HG03558 (cell line): ENCODE results near the gene CACUL1.
"Not testable (repeated sequence)": the region's sequence is repeated elsewhere in the genome, so short reads cannot be mapped to it uniquely, and the experiment has no call there.

Experiments
- ATAC-seq: cut with Tn5 transposase; IDR thresholded peaks from one replicate; pipeline ENCODE4 v1.9.1; 2021; ENCODE audit warnings: moderate number of reproducible peaks; ENCODE audit not compliant: unreplicated experiment; ENCODE audit errors: extremely low read depth

Gene CACUL1

DNA sequence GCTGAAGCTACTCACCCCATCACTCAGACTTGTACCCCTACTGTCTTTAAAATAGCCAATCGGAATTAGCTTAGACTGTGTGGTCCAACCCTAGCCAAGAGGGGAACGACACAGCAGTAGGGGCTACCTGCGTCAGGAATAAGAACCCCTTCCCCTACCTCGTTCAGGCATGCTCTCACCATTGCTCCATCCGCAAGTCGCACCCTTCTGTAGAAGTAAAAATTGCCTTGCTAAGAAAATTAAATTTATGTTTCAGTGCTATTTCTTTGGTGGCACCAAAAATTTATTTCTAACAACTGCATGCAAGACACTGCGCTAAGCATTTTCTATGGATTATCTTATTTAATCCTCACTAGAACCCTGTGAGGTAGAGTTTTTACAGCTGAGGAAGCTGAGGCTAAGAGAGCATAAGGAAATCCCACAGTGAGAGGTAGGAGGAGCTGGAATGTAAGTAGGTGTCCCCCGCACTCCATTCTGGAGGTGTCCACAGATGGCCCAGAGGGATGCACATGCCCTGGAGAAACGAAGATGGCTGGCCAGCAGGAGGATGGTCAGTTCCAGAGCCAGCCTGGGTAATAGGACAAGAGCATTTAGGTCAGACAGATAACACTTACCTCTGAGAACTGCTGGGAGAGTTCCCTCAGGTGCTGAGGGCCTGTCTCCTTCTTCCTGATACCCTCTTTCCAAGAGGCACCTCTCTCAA lies 15.3 kb upstream of the CACUL1 start:
- ATAC-seq = no peak

DNA sequence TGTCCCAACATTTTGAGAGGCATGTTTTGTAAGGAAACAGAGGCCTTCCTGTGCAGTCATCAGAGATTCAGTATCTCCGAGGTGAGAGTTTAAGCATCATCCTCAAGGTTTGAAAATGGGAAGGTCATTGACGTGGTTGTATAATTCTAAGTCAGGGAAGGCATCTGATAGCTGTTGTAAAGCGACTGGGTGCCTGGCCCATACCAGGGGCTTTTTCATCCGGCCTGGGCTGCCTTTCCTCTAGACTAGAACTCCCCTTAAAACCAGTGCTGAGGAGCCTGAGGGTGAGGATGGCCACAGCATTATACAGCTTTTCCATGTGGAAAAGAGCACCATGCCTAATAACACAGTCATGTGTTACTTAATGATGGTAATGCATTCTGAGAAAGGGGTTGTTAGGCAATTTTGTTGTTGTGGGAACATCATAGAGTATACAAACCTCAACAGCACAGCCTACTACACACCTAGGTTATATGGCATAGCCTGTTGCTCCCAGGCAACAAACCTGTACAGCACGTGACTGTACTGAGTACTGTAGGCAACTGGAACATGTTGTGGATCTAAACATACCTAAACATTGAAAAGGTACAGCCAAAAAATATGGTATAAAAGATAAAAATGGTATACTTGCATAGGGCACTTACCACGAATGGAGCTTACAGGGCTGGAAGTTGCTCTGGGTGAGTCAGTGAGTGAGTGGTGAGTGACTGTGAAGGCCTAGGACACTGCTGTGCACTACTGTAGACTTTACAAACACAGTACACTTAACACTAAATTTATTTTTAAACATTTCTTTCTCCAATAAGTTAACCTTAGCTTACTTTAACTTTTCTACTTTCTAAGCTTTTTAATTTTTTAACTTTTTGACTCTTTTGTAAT lies 13.5 kb upstream of the CACUL1 start:
- ATAC-seq = no peak

DNA sequence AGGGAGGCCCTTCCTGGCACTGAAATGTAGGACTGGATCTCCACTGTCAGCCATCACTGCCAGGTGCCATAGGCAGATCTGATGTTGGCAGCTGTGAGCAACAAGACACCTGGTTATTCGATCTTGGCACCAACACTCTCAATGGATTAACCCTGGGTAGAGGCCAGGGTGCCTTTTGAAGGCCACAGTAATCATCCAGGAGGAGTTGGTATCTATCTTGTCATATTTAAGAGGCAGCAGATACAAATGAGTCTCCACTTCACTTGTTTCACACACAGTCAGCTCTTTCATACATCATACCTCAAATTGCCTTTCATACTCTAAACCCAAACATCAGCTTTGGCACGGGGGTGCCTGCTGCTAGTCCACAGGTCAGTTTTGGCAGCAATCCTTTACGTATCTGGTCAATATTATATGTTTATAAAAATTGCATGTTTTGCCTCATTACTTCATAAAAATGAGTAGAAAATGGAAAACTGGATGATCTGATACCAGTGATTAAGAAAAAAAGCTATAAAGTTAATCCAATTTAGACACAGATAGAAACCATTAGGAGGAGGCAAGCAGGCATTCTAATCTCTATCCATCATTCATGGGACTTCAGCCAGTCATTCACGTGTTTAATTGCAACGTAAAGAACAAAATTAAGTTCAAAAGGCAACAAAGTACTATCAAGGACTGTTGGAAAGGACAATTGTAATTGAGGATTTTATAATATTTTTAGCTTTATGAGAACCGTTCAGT lies 12.7 kb upstream of the CACUL1 start:
- ATAC-seq = no peak

DNA sequence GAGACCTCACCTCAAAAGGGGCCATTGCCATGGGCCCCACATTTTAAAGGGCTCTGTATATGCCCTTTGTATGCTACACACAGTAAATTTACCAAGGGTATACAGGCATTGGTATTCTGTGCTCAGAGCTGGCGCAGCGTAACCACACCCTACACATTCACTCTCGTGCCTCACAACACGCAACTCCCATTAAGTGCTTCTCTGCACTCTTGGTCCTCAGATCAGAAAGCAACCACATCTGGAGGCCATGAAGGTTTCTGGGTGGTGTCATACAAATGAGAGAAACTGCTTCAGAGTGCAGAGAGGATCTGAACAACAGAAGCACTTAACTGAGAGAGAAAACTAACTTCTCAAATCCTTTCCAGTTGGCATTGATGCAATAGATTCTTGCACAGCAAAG lies 9.4 kb upstream of the CACUL1 start:
- ATAC-seq = no peak

DNA sequence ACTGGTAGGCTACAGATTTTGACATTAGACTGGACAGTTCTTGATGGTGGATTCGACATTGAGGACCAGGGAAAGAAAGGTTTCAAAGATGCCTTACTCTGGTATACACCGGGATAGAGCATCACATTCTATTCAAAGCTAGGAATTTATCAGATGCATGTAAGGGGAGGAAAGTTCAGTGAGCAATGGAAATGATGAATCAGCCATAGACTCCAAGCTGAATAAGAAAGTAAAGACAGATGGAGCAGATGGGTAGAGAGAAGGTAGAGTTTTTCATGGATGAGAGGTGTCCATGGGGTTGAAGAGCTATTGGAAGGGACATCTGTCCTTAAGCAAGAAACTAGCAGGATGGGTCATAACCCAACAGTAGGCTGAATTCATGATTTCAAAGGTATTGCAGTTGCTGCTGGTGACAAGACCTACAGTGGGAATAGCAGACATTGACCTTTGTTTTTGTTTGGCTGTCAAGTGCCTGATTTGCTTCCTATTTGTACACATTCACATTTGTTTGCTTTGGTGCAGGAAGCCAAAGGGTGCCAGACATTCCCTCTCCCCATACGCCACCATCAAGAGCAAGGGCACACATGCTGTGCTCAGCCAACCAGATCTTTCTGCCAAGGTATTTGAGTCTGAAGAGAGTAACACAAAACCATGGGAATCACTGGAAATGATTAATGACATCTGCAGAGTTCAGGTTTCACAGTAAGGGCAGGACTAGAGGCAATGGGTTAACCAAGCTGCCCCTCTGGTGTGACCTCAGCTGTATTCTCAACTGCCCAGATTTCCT lies 8.6 kb upstream of the CACUL1 start:
- ATAC-seq = no peak

DNA sequence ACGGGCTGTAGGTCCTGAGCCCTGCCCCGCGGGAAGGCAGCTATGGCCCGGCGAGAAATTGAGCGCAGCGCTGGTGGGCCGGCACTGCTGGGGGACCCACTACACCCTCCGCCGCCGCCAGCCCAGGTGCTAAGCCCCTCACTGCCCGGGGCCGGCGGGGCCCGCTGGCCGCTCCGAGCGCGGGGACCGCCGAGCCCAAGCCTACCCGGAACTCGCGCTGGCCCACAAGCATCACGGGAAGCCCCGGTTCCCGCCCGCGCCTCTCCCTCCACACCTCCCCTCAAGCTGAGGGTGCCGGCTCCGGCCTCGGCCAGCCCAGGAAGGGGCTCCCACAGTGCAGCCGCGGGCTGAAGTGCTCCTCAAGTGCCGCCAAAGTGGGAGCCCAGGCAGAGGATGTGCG lies 5.5 kb upstream of the CACUL1 start:
- no peak for ATAC-seq

DNA sequence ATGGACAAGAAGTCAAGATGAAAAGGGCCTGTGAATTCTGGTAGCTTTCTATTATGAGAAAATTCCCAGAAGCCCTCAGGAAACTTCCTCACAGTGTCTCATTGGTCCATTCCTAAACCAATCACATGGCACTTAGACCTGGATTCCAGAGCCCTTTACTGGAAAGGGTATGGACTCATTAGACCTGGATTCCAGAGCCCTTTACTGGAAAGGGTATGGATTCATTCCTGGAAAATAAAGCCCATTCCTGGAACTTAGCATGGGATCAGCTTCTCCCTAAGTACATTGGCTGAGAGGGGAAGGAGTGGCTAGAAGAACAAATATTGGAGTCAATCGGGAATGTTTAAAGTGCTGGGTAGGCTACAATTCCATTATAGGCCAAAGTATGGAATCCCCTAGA lies 3.7 kb upstream of the CACUL1 start:
- no peak for ATAC-seq

DNA sequence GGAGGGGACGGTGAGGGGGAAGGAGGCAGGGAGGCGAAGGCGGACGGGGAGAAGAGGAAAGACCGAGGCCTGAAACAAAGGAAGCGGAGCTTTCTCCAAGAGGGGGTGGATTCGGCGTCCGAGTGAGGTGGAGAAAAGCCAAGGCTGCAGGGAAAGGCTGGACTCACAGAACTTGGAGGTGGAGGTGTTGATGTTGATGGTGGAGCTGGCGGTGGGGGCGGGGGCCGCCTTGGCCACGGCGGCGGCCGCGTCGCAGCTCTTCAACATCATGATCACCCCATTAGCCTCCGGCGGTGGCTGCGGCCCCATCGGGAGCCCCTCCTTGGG lies 578 bp downstream of the CACUL1 start:
- ATAC-seq = no peak

DNA sequence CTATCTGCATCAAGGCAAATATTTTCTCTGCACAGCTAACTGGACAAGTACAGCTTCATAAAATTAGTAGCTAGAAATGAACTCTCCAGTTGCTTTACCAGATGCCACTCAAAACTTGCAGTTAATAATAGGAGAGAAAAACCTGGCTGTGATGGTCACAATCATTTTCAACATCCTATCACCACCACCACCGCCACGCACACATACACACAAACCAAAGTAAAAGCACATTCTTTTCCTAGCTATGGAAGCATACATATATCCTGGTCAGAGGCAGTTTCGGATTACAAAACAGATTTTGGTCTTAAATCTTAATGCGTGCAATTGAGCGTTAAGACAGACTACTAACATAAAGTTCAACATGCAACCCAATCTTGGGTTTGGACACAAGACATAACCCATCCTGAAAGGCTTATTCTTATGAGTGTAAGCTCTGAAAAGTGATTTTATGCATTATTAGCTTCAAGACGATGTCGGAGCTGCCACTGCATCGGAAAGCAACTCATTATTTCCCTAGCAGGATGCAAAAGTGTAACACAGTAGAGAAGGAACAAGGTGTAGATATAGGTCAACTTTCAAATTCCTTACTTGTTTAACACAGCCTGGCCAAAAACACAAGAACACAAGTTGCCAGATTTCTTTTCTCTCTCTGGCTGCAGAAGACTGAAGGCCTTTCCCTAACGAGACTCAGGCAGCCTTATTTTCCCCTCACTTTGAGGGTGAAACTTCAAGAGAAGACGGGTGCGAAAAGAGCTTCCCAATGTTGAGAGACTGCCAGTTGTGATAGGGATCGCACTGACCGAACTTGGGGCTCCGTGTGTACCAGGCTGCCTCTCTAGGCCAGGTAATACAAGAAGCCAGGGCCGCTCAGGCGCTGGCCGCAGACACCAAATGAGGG lies 1.2 kb downstream of the CACUL1 start:
- ATAC-seq = no peak

DNA sequence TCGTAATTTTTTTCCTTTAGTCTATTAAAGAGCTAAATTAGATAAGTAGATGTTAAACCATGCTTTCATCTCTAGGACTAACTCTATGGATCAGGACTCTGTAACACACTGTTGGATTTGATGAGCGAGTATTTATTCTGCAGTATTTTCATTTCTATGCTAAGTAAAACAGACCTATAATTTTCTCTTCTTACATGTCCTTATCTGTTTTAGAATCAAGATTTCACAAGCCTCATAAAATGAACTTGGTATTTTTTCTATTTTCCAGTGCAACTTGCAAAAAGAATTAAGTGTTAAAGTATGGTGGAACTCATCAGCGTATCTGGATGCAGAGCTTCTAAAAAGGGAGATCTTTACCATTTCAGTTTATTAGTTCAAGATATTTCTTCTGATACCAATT lies 2.4 kb downstream of the CACUL1 start:
- no peak for ATAC-seq

DNA sequence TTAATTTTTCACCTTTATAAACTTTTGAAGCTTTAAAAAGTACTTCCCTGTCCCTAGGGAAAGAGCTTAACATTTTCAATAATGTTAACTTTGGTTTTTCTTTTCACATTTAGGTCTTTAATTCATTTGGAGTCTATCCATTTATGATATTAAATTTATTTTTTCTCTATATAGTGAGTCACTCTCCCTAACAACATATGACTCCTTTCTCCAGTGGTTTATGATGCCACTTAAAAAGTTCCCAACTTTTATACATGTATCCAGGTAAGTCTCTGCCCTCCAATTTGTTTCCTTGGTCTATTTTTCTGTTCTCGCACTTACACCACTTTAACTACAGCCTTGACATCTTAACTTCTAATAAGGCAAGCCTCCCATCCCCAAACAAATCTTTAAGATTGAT lies 3.5 kb downstream of the CACUL1 start:
- no peak for ATAC-seq

DNA sequence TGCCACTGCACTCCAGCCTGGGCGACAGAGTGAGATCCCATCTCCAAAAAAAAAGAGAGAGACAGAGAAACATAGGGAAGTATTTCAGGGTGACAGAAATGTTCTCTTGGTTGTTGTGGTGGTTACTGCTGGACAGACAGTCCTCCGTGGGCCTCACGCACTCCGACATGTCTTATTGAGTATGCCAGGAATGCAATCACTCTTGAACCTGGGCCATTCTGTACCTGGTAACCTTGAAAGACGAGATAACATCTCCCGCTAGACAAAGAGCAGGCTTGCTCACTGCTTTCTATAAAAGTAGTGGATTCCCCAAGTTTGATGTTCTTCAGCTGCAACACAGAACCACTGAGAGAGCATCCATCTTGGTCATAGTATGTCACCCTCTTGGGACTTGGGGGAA lies 6.7 kb downstream of the CACUL1 start:
- ATAC-seq = no peak

DNA sequence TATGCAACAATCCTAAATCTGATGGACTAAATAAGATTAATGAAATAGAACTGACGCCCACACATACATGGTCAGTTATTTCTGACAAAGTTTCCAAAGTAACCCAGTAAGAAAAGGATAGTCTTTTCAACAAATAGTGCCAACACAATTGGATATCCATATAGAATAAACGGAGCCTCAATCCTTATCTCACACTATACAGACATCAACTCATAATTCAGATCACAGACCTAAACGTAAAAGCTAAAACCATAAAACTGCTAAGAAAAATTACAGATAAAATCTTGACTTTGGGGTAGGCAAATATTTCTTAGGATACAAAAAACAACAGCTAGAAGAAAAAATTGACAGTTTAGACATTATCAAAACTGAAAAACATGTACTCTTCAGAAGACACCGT lies 8.5 kb downstream of the CACUL1 start:
- no peak for ATAC-seq

DNA sequence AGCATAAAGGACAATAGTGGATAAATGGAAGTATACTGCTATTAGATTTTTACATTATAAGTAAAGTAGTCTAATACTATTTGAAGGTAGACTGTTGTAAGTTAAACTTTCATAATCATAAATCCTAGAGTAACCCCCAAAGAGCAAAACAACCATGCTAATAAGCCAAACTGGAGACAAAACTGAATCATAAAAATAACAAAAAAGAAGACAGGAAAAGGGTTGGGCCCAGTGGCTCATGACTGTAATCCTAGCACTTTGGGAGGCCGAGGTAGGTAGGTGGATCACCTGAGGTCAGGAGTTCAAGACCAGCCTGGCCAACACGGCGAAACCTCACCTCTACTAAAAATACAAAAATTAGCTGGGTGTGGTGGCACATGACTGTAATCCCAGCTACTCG lies 9.7 kb downstream of the CACUL1 start:
- no peak for ATAC-seq

DNA sequence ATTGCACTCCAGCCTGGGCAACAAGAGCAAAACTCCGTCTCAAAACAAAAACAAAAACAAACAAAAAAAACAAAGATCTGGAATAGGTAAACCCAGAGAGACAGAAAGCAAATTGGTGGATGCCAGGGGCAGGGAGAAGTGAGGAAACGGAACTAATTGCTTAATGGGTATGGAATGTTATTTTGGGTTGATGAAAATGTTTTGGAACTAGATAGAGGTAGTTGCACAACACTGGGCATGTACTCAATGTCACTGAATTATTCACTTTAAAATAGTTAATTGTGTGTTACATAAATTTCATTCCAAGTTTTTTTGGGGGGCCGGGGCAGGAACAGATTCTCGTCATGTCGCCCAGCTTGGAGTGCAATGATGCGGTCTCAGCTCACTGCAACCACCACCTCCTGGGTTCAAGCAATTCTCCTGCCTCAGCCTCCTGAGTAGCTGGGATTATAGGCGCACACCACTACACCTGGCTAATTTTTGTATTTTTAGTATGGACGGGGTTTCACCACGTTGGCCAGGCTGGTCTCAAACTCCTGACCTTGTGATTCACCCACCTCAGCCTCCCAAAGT lies 10.3 kb downstream of the CACUL1 start:
- ATAC-seq = not testable (repeated sequence)

DNA sequence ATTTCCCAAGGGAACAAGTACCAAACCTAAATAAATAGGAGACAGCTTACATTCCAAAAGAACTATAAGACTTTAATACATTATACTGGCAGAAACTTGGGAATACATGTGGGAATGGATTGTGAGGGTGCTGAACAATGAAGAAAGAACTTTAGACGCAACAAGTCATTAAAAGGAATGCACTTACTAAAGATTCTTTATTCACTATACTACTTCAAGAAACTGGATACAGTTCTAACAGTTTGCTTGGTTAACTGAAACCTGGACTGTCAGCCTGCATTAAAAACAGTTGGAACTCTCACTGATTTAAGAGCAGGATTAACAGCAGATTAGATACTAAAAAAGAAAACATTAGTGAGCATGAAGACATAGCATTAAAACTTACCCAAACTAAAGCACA lies 12.0 kb downstream of the CACUL1 start:
- ATAC-seq = no peak

DNA sequence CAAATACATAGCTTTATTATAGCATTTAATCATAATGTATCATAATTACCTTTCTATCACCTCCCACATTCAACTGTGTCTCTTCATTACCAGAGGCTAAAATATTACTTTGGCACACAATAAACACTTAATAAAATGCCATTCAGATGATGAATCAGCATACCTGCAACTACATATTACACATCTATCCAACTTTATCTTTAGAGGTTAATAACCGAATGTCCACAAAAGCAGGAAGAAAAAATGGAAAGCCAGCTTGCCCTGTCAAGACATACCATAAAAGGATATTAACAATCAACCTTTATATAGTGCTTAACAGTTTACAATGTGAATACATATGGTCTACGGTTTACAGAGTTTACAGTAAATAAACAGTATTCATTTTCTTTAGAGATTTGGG lies 12.7 kb downstream of the CACUL1 start:
- no peak for ATAC-seq

DNA sequence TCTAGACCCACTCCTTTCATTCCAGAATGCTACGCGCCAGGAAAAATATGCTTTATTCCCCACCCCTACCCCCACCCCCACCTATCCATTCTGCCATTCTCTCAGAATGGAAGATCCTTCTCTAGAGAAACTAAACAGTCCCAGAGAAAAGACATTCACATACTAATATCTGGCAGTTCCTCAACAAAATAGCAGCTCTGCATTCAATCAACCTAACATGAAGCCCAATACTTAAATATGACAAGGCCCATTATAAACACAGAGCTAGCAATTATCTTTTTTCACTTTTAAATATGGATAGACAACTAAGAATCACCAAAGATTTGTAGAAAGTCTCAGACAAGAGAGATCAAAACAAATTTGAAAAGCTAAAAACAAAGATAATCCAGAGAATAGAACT lies 16.4 kb downstream of the CACUL1 start:
- ATAC-seq = no peak

DNA sequence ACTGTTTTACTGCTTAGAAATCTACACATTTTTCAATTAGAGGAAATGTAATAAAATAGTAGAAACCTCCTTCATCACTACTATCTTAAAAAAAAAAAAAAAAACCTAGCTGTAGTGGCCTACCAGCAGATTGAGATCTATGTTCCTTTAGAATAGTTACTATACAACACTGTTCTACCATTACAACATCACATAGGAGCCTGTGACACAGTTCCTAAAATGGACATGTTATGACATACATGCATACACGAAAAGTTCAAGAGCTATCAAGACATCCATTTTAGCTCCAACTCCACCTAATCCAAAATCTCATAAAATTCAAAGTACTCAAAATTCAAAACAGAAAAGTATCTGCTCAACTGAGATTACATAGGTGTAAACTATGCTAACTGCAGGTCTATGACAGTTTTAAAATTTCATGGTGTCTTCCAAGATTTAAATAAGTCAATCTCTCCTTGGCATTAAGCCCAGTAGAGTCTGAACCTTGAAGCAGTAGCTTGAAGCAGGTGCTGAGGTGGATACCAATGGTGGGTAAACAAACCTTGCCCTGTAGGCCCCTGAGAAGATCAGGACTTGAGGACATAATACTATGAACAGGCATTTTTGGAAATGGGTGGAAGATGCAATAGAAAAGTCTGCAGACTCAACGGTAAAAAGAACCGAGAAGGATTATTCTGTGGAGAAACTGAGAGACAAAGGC lies 17.0 kb downstream of the CACUL1 start:
- ATAC-seq = no peak
